HEK293 (cell line): Measurements from ENCODE around the gene ARHGAP6.

Experiments used
- CTCF ChIA-PET: fragments of 350-600 bp; formaldehyde crosslinking; extraction: SDS; loops from one replicate; lab custom pipeline; 2021; ENCODE audit warnings: antibody characterized with exemption; lab: Yijun Ruan, JAX
- POLR2A ChIA-PET: fragments of 300-600 bp; formaldehyde crosslinking; extraction: SDS; loops from one replicate; lab custom pipeline; 2020; ENCODE audit warnings: antibody characterized with exemption, inconsistent platforms; lab: Yijun Ruan, JAX
- H3K27ac ChIP-seq: fragments of 200-500 bp; sonication (Bioruptor generic); 2 replicates; pipeline ENCODE4 v1.5.1; 2014; ENCODE audit warnings: low read depth, low read length, control low read depth, inconsistent platforms; ENCODE audit errors: extremely low read depth
- H3K36me3 ChIP-seq, 2 experiments: fragments of 200-500 bp in 1 of 2; sonication (Bioruptor generic) in 1 of 2; 1 replicate in 1 of 2; 2 replicates in 1 of 2; pipeline ENCODE4 v1.5.1; 2014 to 2017; ENCODE audit warnings: inconsistent platforms in 2 of 2, low read length in 2 of 2; ENCODE audit not compliant: control insufficient read depth in 2 of 2, insufficient read depth in 1 of 2
- H3K4me1 ChIP-seq: fragments of 200-500 bp; sonication (Bioruptor generic); 2 replicates; pipeline ENCODE4 v1.5.1; 2014; ENCODE audit warnings: mild to moderate bottlenecking, low read length, inconsistent platforms; ENCODE audit not compliant: control insufficient read depth, insufficient read depth
- H3K4me3 ChIP-seq: 2 replicates; pipeline ENCODE4 v1.5.1; 2011; ENCODE audit warnings: low read depth, mild to moderate bottlenecking, control low read depth, low read length, moderate library complexity
- H3K9me3 ChIP-seq: fragments of 200-500 bp; sonication (Bioruptor generic); 2 replicates; pipeline ENCODE4 v1.5.1; 2014; ENCODE audit warnings: low read depth, low read length, inconsistent platforms; ENCODE audit not compliant: control insufficient read depth, insufficient read depth
- IKZF3 ChIP-seq: fragments of 450-650 bp; IDR thresholded peaks from 2 replicates; pipeline ENCODE4 v1.5.0; 2018; ENCODE audit warnings: missing biosample characterization, mild to moderate bottlenecking, missing genetic modification characterization, moderate library complexity
- MZF1 ChIP-seq: fragments of 450-650 bp; formaldehyde crosslinking; IDR thresholded peaks from 2 replicates; pipeline ENCODE4 v1.5.1; 2017; ENCODE audit warnings: missing biosample characterization, missing genetic modification characterization, borderline replicate concordance
- OVOL3 ChIP-seq: fragments of 450-650 bp; formaldehyde crosslinking; IDR thresholded peaks from 2 replicates; pipeline ENCODE4 v1.5.1; 2016; ENCODE audit warnings: missing biosample characterization, missing genetic modification characterization
- SALL2 ChIP-seq: fragments of 450-650 bp; formaldehyde crosslinking; IDR thresholded peaks from 2 replicates; pipeline ENCODE4 v1.5.0; 2017; ENCODE audit warnings: missing biosample characterization, mild to moderate bottlenecking, missing genetic modification characterization, borderline replicate concordance
- TRIM28 ChIP-seq: IDR thresholded peaks from 2 replicates; pipeline ENCODE4 v1.6.1; 2011; ENCODE audit warnings: low read length, control low read depth, borderline replicate concordance
- WT1 ChIP-seq: fragments of 450-650 bp; formaldehyde crosslinking; IDR thresholded peaks from 2 replicates; pipeline ENCODE4 v1.5.1; 2016; ENCODE audit warnings: missing biosample characterization, missing genetic modification characterization
- ZBTB20 ChIP-seq: fragments of 450-650 bp; formaldehyde crosslinking; IDR thresholded peaks from 2 replicates; pipeline ENCODE4 v1.5.1; 2016; ENCODE audit warnings: missing biosample characterization, missing genetic modification characterization
- ZNF112 ChIP-seq: fragments of 450-650 bp; formaldehyde crosslinking; IDR thresholded peaks from 2 replicates; pipeline ENCODE4 v1.5.0; 2017; ENCODE audit warnings: missing biosample characterization, missing genetic modification characterization
- ZNF132 ChIP-seq: fragments of 450-650 bp; formaldehyde crosslinking; IDR thresholded peaks from 2 replicates; pipeline ENCODE4 v1.5.1; 2017; ENCODE audit warnings: missing biosample characterization, missing genetic modification characterization, borderline replicate concordance
- ZNF302 ChIP-seq: fragments of 450-650 bp; formaldehyde crosslinking; IDR thresholded peaks from 2 replicates; pipeline ENCODE4 v1.5.1; 2016; ENCODE audit warnings: missing biosample characterization, missing genetic modification characterization, low read depth
- ZNF354C ChIP-seq: fragments of 450-650 bp; formaldehyde crosslinking; IDR thresholded peaks from 2 replicates; pipeline ENCODE4 v1.5.1; 2016; ENCODE audit warnings: missing biosample characterization, missing genetic modification characterization, low read depth, borderline replicate concordance
- ZNF37A ChIP-seq: fragments of 450-650 bp; IDR thresholded peaks from 2 replicates; pipeline ENCODE4 v1.5.1; 2018; ENCODE audit warnings: missing biosample characterization, missing genetic modification characterization
- ZNF391 ChIP-seq: fragments of 450-650 bp; formaldehyde crosslinking; IDR thresholded peaks from 2 replicates; pipeline ENCODE4 v1.5.1; 2016; ENCODE audit warnings: low read depth, missing biosample characterization, missing genetic modification characterization, borderline replicate concordance
- ZNF530 ChIP-seq: fragments of 450-650 bp; formaldehyde crosslinking; IDR thresholded peaks from 2 replicates; pipeline ENCODE4 v1.5.1; 2016; ENCODE audit warnings: low read depth, missing biosample characterization, missing genetic modification characterization
- ZNF555 ChIP-seq: fragments of 450-650 bp; formaldehyde crosslinking; conservative IDR thresholded peaks from 2 replicates; pipeline ENCODE4 v1.5.1; 2017; ENCODE audit warnings: missing biosample characterization, mild to moderate bottlenecking, missing genetic modification characterization, inconsistent platforms
- ZNF600 ChIP-seq: fragments of 450-650 bp; formaldehyde crosslinking; IDR thresholded peaks from 2 replicates; pipeline ENCODE4 v1.5.1; 2016; ENCODE audit warnings: missing biosample characterization, missing genetic modification characterization
- ZNF621 ChIP-seq: fragments of 450-650 bp; formaldehyde crosslinking; IDR thresholded peaks from 2 replicates; pipeline ENCODE4 v1.5.1; 2017; ENCODE audit warnings: missing biosample characterization, missing genetic modification characterization
- ZNF701 ChIP-seq: fragments of 450-650 bp; formaldehyde crosslinking; IDR thresholded peaks from 2 replicates; pipeline ENCODE4 v1.5.1; 2016; ENCODE audit warnings: missing biosample characterization, missing genetic modification characterization
- ZNF776 ChIP-seq: fragments of 450-650 bp; formaldehyde crosslinking; IDR thresholded peaks from 2 replicates; pipeline ENCODE4 v1.5.0; 2017; ENCODE audit warnings: missing biosample characterization, missing genetic modification characterization, borderline replicate concordance
- ZNF830 ChIP-seq: fragments of 450-650 bp; IDR thresholded peaks from 2 replicates; pipeline ENCODE4 v1.5.0; 2018; ENCODE audit warnings: missing biosample characterization, missing genetic modification characterization, low read depth, mild to moderate bottlenecking, moderate library complexity
- ZSCAN23 ChIP-seq: fragments of 450-650 bp; formaldehyde crosslinking; IDR thresholded peaks from 2 replicates; pipeline ENCODE4 v1.5.1; 2016; ENCODE audit warnings: missing biosample characterization, missing genetic modification characterization
- ZSCAN5A ChIP-seq: fragments of 450-650 bp; formaldehyde crosslinking; IDR thresholded peaks from 2 replicates; pipeline ENCODE4 v1.5.1; 2016; ENCODE audit warnings: missing biosample characterization, missing genetic modification characterization
- ZXDB ChIP-seq: fragments of 450-650 bp; formaldehyde crosslinking; IDR thresholded peaks from 2 replicates; pipeline ENCODE4 v1.5.1; 2016; ENCODE audit warnings: missing biosample characterization, missing genetic modification characterization
- TF ChIP-seq, protein P1 (sequence below): fragments of 450-650 bp; formaldehyde crosslinking; IDR thresholded peaks from 2 replicates; pipeline ENCODE4 v1.5.1; 2016; ENCODE audit warnings: missing biosample characterization, missing genetic modification characterization
- TF ChIP-seq, protein P2 (sequence below): fragments of 450-650 bp; formaldehyde crosslinking; IDR thresholded peaks from 2 replicates; pipeline ENCODE4 v1.5.1; 2016; ENCODE audit warnings: missing biosample characterization, missing genetic modification characterization, borderline replicate concordance

ARHGAP6 gene

DNA sequence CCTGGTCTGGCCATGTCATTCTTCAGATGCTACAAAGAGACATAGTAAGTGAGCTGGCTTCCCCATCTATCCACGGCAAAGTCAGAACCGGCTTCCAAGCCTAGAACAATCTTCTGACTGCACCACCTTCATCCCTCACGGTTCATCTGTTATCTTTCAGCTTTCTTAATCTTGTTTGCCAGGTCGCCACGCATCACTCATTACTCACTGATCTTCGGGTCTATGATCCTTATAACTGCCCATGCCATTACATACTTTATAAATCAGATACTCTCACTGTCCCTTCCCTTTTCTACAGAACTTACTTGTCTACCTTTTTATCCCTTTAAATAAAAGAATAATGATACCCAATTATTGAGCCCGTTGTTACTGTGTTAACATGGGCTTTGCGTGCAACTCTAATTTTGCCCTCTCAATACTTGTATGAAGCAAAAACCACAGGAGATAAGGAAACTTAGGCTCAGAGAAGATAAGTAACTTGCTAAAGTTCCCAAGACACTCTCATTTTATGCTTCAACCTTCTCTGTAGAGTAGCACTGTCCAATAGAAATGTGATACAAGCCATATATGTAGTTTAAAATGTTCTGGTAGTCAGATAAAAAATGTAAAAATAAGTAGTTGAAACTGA lies 200.8 kb downstream of the ARHGAP6 start (continued):
- TF ChIP-seq ZBTB20 (tag by site-specific recombination): no peak
- TF ChIP-seq WT1 (tag by site-specific recombination): no peak
- TF ChIP-seq, protein P1, sequence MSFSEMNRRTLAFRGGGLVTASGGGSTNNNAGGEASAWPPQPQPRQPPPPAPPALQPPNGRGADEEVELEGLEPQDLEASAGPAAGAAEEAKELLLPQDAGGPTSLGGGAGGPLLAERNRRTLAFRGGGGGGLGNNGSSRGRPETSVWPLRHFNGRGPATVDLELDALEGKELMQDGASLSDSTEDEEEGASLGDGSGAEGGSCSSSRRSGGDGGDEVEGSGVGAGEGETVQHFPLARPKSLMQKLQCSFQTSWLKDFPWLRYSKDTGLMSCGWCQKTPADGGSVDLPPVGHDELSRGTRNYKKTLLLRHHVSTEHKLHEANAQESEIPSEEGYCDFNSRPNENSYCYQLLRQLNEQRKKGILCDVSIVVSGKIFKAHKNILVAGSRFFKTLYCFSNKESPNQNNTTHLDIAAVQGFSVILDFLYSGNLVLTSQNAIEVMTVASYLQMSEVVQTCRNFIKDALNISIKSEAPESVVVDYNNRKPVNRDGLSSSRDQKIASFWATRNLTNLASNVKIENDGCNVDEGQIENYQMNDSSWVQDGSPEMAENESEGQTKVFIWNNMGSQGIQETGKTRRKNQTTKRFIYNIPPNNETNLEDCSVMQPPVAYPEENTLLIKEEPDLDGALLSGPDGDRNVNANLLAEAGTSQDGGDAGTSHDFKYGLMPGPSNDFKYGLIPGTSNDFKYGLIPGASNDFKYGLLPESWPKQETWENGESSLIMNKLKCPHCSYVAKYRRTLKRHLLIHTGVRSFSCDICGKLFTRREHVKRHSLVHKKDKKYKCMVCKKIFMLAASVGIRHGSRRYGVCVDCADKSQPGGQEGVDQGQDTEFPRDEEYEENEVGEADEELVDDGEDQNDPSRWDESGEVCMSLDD (tag by site-specific recombination): no peak
- no peak for TF ChIP-seq ZNF112 (tag by site-specific recombination)
- no peak for TF ChIP-seq ZXDB (tag by site-specific recombination)

DNA sequence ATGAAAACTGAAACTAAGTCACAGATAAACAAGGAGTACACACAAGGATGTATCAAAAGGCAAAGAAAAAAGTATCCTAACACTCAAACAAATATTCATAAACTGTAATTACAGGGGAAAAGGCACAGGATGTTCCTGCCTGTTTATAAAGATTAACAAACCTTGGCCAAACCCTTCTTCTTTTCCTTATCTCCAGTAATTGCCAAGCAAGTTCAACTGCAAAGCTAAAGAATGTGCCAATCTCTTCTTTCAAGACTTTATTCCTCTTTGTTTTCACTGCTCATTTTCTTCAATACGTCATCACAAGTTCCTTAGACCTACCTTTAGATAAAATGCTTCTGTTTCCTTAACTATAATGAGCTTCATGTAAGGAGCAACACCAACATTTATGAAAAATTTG lies 201.3 kb downstream of the ARHGAP6 start:
- H3K4me1 ChIP-seq: no peaks in the 10 kb centered on the region
- ChIA-PET CTCF (interaction anchor here (0.6 to 0.7 kb wide), 2 partner anchors 1072 to 1102 kb away, joined by 3 to 5 read pairs; no protein-coding TSS in a partner anchor), POLR2A (no interaction called here)
- H3K27ac ChIP-seq: no peak overlapping the region
- TF ChIP-seq OVOL3 (tag by site-specific recombination) (no peak), ZNF132 (tag by site-specific recombination) (no peak), ZNF621 (tag by site-specific recombination) (no peak), ZNF600 (tag by site-specific recombination) (no peak), ZNF530 (tag by site-specific recombination) (no peak), ZNF555 (tag by site-specific recombination) (no peak), MZF1 (tag by site-specific recombination) (no peak), ZNF302 (no peak), TRIM28 (no peak), ZNF776 (tag by site-specific recombination) (no peak), ZNF37A (no peak), IKZF3 (tag by site-specific recombination) (no peak), ZSCAN5A (no peak), ZNF701 (no peak), ZNF354C (no peak), ZNF830 (tag by site-specific recombination) (no peak), ZSCAN23 (tag by site-specific recombination) (no peak), SALL2 (tag by site-specific recombination) (no peak), ZNF391 (tag by site-specific recombination) (no peak)
- TF ChIP-seq, protein P2, sequence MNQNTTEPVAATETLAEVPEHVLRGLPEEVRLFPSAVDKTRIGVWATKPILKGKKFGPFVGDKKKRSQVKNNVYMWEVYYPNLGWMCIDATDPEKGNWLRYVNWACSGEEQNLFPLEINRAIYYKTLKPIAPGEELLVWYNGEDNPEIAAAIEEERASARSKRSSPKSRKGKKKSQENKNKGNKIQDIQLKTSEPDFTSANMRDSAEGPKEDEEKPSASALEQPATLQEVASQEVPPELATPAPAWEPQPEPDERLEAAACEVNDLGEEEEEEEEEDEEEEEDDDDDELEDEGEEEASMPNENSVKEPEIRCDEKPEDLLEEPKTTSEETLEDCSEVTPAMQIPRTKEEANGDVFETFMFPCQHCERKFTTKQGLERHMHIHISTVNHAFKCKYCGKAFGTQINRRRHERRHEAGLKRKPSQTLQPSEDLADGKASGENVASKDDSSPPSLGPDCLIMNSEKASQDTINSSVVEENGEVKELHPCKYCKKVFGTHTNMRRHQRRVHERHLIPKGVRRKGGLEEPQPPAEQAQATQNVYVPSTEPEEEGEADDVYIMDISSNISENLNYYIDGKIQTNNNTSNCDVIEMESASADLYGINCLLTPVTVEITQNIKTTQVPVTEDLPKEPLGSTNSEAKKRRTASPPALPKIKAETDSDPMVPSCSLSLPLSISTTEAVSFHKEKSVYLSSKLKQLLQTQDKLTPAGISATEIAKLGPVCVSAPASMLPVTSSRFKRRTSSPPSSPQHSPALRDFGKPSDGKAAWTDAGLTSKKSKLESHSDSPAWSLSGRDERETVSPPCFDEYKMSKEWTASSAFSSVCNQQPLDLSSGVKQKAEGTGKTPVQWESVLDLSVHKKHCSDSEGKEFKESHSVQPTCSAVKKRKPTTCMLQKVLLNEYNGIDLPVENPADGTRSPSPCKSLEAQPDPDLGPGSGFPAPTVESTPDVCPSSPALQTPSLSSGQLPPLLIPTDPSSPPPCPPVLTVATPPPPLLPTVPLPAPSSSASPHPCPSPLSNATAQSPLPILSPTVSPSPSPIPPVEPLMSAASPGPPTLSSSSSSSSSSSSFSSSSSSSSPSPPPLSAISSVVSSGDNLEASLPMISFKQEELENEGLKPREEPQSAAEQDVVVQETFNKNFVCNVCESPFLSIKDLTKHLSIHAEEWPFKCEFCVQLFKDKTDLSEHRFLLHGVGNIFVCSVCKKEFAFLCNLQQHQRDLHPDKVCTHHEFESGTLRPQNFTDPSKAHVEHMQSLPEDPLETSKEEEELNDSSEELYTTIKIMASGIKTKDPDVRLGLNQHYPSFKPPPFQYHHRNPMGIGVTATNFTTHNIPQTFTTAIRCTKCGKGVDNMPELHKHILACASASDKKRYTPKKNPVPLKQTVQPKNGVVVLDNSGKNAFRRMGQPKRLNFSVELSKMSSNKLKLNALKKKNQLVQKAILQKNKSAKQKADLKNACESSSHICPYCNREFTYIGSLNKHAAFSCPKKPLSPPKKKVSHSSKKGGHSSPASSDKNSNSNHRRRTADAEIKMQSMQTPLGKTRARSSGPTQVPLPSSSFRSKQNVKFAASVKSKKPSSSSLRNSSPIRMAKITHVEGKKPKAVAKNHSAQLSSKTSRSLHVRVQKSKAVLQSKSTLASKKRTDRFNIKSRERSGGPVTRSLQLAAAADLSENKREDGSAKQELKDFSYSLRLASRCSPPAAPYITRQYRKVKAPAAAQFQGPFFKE (tag by site-specific recombination): no peak
- no peaks in the 10 kb centered on the region for H3K36me3 ChIP-seq
- H3K9me3 ChIP-seq: no peaks in the 10 kb centered on the region
- no peak overlapping the region for H3K4me3 ChIP-seq
